ENCODE results near the gene SEZ6L.

- TF ChIP-seq POLR2A (IDR thresholded peaks at IDR 0.05): no peak
- TF ChIP-seq, protein P1, sequence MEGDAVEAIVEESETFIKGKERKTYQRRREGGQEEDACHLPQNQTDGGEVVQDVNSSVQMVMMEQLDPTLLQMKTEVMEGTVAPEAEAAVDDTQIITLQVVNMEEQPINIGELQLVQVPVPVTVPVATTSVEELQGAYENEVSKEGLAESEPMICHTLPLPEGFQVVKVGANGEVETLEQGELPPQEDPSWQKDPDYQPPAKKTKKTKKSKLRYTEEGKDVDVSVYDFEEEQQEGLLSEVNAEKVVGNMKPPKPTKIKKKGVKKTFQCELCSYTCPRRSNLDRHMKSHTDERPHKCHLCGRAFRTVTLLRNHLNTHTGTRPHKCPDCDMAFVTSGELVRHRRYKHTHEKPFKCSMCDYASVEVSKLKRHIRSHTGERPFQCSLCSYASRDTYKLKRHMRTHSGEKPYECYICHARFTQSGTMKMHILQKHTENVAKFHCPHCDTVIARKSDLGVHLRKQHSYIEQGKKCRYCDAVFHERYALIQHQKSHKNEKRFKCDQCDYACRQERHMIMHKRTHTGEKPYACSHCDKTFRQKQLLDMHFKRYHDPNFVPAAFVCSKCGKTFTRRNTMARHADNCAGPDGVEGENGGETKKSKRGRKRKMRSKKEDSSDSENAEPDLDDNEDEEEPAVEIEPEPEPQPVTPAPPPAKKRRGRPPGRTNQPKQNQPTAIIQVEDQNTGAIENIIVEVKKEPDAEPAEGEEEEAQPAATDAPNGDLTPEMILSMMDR (IDR thresholded peaks at IDR 0.05): no peak
Measured at GRCh38 chr22:26298605-26299310, 129.5 kb downstream of the SEZ6L start.

Data from lower leg skin (tissue), 3 donors.